ENCODE measurements around the gene ABR. TPM values are rescaled to one million over a fixed set of nuclear protein-coding genes. Genes with fewer than 3 reads are reported as not detected.

The ABR gene
- 27.4 TPM for polyA plus RNA-seq (2013)

DNA sequence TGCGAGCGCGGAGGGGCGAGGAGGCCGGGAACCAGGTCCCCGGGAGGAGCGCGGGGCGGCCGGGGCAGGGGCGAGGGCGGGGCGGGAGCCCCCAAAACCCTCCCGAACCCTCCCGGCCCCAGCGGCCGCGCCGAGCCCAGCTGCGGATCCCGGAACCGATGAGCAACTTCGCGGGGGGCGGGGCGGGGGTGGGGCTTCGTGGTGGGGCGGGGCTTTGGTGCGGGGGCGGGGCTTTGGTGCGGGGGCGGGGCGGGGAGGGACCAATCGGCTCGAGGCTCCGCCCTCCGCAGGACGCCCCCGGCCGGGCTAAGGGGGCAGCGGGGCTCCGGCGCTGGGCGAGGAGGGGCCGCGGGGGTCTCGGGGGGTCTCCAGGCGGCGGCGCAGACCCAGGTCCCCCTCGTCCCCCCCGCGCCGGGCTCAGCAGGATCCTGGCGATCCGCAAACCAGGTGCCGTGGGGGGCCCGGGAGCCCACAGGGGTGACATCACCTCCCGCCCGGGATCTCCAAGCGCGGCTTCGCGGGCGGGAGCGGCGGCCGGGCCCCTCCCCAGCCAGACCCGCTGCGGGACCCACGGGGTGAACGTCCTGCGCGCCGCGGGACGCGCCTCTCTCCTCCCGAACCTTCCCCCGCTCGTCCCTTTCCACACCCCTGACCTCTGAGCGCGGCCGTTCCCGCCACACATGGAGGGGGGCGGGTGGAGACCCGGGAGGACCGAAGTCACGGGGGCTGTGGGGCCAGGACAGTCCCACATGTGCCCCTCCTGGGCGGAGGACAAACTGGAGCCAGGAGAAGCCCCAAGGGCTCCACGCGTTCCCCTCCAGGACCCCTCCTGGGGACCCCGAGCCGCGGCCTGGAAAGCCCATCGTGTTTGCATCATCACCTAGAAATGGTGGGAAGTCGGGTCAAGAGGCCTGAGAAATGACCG, at the start of gene ABR:
ABR (minus strand) TSS at position 164 of the 925 bp plus-strand sequence. CDS start 254 bp downstream, outside the sequence.
- Histone ChIP-seq H3K4me1 (ENCODE audit: control extremely low read depth in 1 of 4, control insufficient read depth in 4 of 4, insufficient read depth in 4 of 4, low read length in 3 of 4) (peaks cover 0 to 67% (median 46%) of the 10 kb centered on the region in 4 experiments), H3K4me3 (ENCODE audit: control insufficient read depth in 1 of 7, extremely low read depth in 1 of 7, insufficient read depth in 4 of 7, low read depth in 2 of 7, low read length in 6 of 7) (peak within 1 kb of the TSS; percentile 25 to 78 (median 67)), H3K36me3 (ENCODE audit: control insufficient read depth in 4 of 4, insufficient read depth in 4 of 4, low read length in 3 of 4) (no peaks in the 10 kb centered on the region), H3K9me3 (ENCODE audit: control extremely low read depth in 1 of 5, control insufficient read depth in 4 of 5, insufficient read depth in 2 of 5, low read depth in 1 of 5, low read length in 4 of 5) (no peaks in the 10 kb centered on the region), H3K27me3 (replicated peaks in 2 of 5; ENCODE audit: control insufficient read depth in 4 of 5, insufficient read depth in 5 of 5, low read length in 4 of 5) (peaks cover 0 to 11% (median 0%) of the 10 kb centered on the region in 5 experiments), H3K27ac (ENCODE audit: insufficient read depth in 1 of 2, low read depth in 1 of 2, low read length in 2 of 2, poor library complexity in 1 of 2, severe bottlenecking in 2 of 2) (no peak within 1 kb of the TSS)
- DNase-seq = peak in 2 of 3 donors; percentile 70 to 77
- ChIA-PET POLR2A (interaction anchor here (0.5 to 0.7 kb wide), 2 partner anchors 18 to 282 kb away, joined by 3 read pairs; no protein-coding TSS in a partner anchor), CTCF (interaction anchor here (1.5 kb wide), 1 partner anchor 15 kb away, joined by 3 read pairs; no protein-coding TSS in a partner anchor)
- 9% methylated on average over 62 of the region's 98 CpGs for WGBS (ENCODE audit: insufficient coverage)

DNA sequence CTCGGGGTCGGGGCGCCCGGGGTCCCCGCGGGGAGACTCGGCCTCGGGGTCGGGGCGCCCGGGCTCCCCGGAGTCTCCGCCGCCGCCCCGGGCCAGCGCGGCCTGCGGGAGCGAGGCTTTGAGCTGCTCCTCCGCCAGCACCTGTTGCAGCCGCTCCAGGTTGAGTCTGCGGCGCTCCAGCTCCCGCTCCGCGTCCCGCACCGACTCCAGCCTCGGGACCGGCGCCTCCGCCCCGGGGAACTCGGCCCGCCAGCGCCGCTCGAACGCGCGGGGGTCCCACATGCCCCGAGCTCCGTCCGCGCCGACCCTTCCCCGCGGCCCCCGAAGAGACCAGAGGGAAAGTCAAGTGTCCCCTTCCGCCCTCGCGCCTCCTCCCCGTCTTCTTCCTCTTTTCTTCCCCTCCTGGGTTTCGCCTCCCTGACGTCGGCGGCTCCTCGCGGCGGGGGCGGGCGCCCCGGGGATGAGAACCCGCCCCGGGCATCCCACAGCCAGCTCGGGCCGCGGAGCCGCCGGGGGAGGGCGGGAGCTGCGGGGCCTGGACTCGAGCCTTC, 49.6 kb upstream of the ABR start:
- WGBS (ENCODE audit: insufficient coverage) = 0% methylated on average over 54 of the region's 74 CpGs
- DNase-seq = peak; percentile 56 to 87 (median 79)
- ChIA-PET POLR2A (interaction anchor here (1.4 to 1.6 kb wide), 2 partner anchors 24 to 32 kb away, joined by 3 read pairs; no protein-coding TSS in a partner anchor), CTCF (interaction anchor here (1.8 to 2.6 kb wide), 2 partner anchors 16 to 27 kb away, joined by 4 to 11 read pairs; no protein-coding TSS in a partner anchor)
- Histone ChIP-seq H3K36me3 (ENCODE audit: control insufficient read depth in 4 of 4, insufficient read depth in 4 of 4, low read length in 3 of 4) (peaks cover 0 to 12% (median 0%) of the 10 kb centered on the region in 4 experiments), H3K4me3 (ENCODE audit: control insufficient read depth in 1 of 7, extremely low read depth in 1 of 7, insufficient read depth in 4 of 7, low read depth in 2 of 7, low read length in 6 of 7) (peak overlapping the region; percentile 33 to 76 (median 66)), H3K27ac (ENCODE audit: insufficient read depth in 1 of 2, low read depth in 1 of 2, low read length in 2 of 2, poor library complexity in 1 of 2, severe bottlenecking in 2 of 2) (no peak overlapping the region), H3K27me3 (replicated peaks in 2 of 5; ENCODE audit: control insufficient read depth in 4 of 5, insufficient read depth in 5 of 5, low read length in 4 of 5) (peaks cover 0 to 36% (median 8%) of the 10 kb centered on the region in 5 experiments), H3K9me3 (ENCODE audit: control extremely low read depth in 1 of 5, control insufficient read depth in 4 of 5, insufficient read depth in 2 of 5, low read depth in 1 of 5, low read length in 4 of 5) (no peaks in the 10 kb centered on the region), H3K4me1 (ENCODE audit: control extremely low read depth in 1 of 4, control insufficient read depth in 4 of 4, insufficient read depth in 4 of 4, low read length in 3 of 4) (peaks cover 0 to 29% (median 27%) of the 10 kb centered on the region in 4 experiments)

DNA sequence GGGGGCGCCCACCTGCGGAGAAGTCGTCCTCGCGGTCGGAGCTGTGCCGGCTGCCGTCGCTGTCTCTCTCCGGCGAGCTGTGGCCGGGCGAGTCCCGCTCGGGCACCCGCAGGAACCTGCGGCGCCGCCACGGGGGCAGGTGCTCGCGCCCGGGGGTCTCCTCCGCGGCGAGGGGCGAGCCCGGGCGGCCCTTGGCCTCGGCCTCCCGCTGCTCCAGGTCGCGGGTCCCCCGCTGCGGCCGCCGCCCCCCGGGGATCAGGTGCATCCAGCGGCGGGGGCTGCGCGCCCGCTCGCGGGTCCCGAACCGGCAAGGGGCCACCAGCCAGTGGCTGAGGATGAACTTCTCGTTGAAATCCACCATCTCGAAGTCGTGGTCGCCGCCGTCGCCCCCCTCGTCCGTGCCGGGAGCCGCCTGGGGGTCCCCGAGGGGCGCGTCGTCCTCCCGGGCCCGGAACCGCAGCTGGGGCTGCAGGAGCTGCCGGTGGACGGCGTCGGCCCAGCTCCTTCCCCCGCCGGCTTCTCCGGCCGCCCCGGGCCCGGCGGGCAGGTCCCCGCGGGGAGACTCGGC, 49.1 kb upstream of the ABR start:
- 0% methylated on average over 69 of the region's 79 CpGs for WGBS (ENCODE audit: insufficient coverage)
- Histone ChIP-seq H3K36me3 (ENCODE audit: control insufficient read depth in 4 of 4, insufficient read depth in 4 of 4, low read length in 3 of 4) (peaks cover 0 to 12% (median 0%) of the 10 kb centered on the region in 4 experiments), H3K9me3 (ENCODE audit: control extremely low read depth in 1 of 5, control insufficient read depth in 4 of 5, insufficient read depth in 2 of 5, low read depth in 1 of 5, low read length in 4 of 5) (no peaks in the 10 kb centered on the region), H3K4me1 (ENCODE audit: control extremely low read depth in 1 of 4, control insufficient read depth in 4 of 4, insufficient read depth in 4 of 4, low read length in 3 of 4) (peaks cover 0 to 29% (median 27%) of the 10 kb centered on the region in 4 experiments), H3K27me3 (replicated peaks in 2 of 5; ENCODE audit: control insufficient read depth in 4 of 5, insufficient read depth in 5 of 5, low read length in 4 of 5) (peaks cover 0 to 36% (median 8%) of the 10 kb centered on the region in 5 experiments), H3K27ac (ENCODE audit: insufficient read depth in 1 of 2, low read depth in 1 of 2, low read length in 2 of 2, poor library complexity in 1 of 2, severe bottlenecking in 2 of 2) (no peak overlapping the region), H3K4me3 (ENCODE audit: control insufficient read depth in 1 of 7, extremely low read depth in 1 of 7, insufficient read depth in 4 of 7, low read depth in 2 of 7, low read length in 6 of 7) (peak overlapping the region; percentile 29 to 76 (median 66))
- DNase-seq = peak in 1 of 3 donors; percentile 30
- ChIA-PET POLR2A (interaction anchor here (1.4 to 1.6 kb wide), 2 partner anchors 25 to 31 kb away, joined by 3 read pairs; no protein-coding TSS in a partner anchor), CTCF (interaction anchor here (1.1 to 2.6 kb wide), 6 partner anchors 15 to 41 kb away, joined by 3 to 11 read pairs (median 8); no protein-coding TSS in a partner anchor)

DNA sequence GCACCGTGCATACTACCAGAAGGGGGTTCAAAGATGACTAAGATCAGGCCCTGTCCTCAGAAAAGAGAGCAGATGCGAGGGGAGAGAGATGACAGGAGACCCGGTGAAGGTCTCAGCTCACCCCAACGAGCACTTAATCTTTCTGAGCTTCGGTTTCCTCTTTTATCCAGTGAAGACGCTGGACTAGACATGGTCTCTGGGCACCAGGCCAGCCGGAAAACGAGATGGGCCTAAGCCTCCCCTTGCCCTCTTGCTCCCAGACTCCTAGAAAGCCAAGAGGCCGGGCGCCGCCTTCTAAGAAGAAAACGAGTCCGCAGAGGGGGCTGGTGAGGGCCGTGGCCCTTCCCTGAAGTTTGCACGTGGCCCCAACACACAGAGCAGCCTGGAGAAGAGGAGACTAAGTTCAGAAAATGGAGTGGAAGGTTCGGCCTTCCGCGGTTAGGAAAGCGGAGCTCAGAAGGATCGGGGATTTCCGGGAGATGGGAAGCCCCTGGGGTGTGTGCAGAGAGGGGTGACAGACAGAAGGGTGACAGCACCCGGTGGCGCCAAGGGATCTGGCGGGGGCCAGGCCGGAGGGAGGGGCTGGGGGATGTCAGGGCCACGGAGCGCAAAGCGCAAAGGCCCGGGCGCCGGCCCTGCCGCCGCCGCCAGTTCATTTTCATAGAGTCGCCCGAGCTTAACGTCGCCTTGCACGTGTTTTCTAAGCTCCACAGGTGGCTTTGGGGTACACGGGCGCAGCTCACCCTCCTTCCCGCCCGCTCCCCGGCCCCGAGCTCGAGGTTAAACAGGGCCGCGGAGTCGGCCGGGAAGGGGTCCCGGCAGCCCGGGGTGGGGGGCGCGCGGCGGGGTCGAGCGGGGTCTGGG, 48.4 kb upstream of the ABR start:
- H3K9me3 ChIP-seq (ENCODE audit: control extremely low read depth in 1 of 5, control insufficient read depth in 4 of 5, insufficient read depth in 2 of 5, low read depth in 1 of 5, low read length in 4 of 5) = no peaks in the 10 kb centered on the region
- POLR2A ChIA-PET = interaction anchor here (1.4 to 1.6 kb wide), 2 partner anchors 26 to 31 kb away, joined by 3 read pairs; no protein-coding TSS in a partner anchor
- no peak overlapping the region for H3K27ac ChIP-seq (ENCODE audit: insufficient read depth in 1 of 2, low read depth in 1 of 2, low read length in 2 of 2, poor library complexity in 1 of 2, severe bottlenecking in 2 of 2)
- CTCF ChIA-PET = interaction anchor here (0.6 to 2.6 kb wide), 7 partner anchors 14 to 98 kb away, joined by 3 to 11 read pairs (median 7); no protein-coding TSS in a partner anchor
- DNase-seq = peak; percentile 17 to 55 (median 36)
- peaks cover 0 to 36% (median 8%) of the 10 kb centered on the region in 5 experiments for H3K27me3 ChIP-seq (replicated peaks in 2 of 5; ENCODE audit: control insufficient read depth in 4 of 5, insufficient read depth in 5 of 5, low read length in 4 of 5)
- peak overlapping the region in 6 of 7 experiments; percentile 8 to 76 (median 69) for H3K4me3 ChIP-seq (ENCODE audit: control insufficient read depth in 1 of 7, extremely low read depth in 1 of 7, insufficient read depth in 4 of 7, low read depth in 2 of 7, low read length in 6 of 7)
- H3K36me3 ChIP-seq (ENCODE audit: control insufficient read depth in 4 of 4, insufficient read depth in 4 of 4, low read length in 3 of 4) = peaks cover 0 to 12% (median 0%) of the 10 kb centered on the region in 4 experiments
- H3K4me1 ChIP-seq (ENCODE audit: control extremely low read depth in 1 of 4, control insufficient read depth in 4 of 4, insufficient read depth in 4 of 4, low read length in 3 of 4) = peaks cover 0 to 29% (median 27%) of the 10 kb centered on the region in 4 experiments
- 3% methylated on average over 42 of the region's 58 CpGs for WGBS (ENCODE audit: insufficient coverage)

DNA sequence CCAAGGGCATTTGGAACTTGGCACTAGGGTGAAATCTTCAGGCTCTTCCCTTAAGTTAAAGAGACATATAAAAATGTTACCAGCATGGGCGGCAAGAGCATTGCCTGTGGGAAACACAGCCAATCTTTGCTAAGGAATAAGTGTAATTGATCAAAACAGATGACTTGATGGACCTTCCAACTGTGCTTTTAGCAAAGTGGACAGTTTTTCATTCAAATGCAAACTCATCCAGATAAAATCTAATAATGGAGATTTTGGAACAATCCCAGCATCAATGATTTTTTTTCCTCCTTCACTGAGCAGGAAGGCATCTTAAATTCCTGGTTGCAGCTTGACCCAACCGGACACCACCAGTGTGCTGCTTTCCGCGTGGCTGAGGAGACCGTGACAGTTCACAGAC, 47.6 kb upstream of the ABR start:
- H3K36me3 ChIP-seq (ENCODE audit: control insufficient read depth in 4 of 4, insufficient read depth in 4 of 4, low read length in 3 of 4) = peaks cover 0 to 12% (median 0%) of the 10 kb centered on the region in 4 experiments
- no peaks in the 10 kb centered on the region for H3K9me3 ChIP-seq (ENCODE audit: control extremely low read depth in 1 of 5, control insufficient read depth in 4 of 5, insufficient read depth in 2 of 5, low read depth in 1 of 5, low read length in 4 of 5)
- 73% methylated on average over 4 of the region's 5 CpGs for WGBS (ENCODE audit: insufficient coverage)
- H3K4me1 ChIP-seq (ENCODE audit: control extremely low read depth in 1 of 4, control insufficient read depth in 4 of 4, insufficient read depth in 4 of 4, low read length in 3 of 4) = peaks cover 0 to 29% (median 27%) of the 10 kb centered on the region in 4 experiments
- ChIA-PET CTCF (interaction anchor here (0.6 to 2.6 kb wide), 5 partner anchors 14 to 98 kb away, joined by 3 to 11 read pairs (median 7); no protein-coding TSS in a partner anchor), POLR2A (no interaction called here)
- DNase-seq = no peak
- H3K27me3 ChIP-seq (replicated peaks in 2 of 5; ENCODE audit: control insufficient read depth in 4 of 5, insufficient read depth in 5 of 5, low read length in 4 of 5) = peaks cover 0 to 31% (median 5%) of the 10 kb centered on the region in 5 experiments
- H3K27ac ChIP-seq (ENCODE audit: insufficient read depth in 1 of 2, low read depth in 1 of 2, low read length in 2 of 2, poor library complexity in 1 of 2, severe bottlenecking in 2 of 2) = no peak overlapping the region
- H3K4me3 ChIP-seq (ENCODE audit: control insufficient read depth in 1 of 7, extremely low read depth in 1 of 7, insufficient read depth in 4 of 7, low read depth in 2 of 7, low read length in 6 of 7) = peak overlapping the region in 1 of 7 experiments; percentile 76

DNA sequence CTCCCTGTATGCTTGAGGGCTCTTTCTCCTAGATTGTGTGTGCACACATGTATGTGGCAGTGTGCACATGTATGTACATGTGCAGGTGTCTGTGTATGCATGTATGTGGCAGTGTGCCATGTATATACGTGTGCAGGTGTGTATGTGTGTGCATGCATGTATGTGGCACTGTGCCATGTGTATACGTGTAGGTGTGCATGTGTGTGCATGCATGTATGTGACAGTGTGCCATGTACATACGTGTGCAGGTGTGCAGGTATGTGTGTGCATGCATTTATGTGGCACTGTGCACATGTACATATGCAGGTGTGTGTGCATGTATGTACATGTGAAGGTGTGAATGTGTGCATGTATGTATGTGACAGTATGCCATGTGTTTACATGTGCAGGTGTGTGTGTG, 46.5 kb upstream of the ABR start:
- CTCF ChIA-PET = no interaction called here
- no peak overlapping the region for H3K27ac ChIP-seq (ENCODE audit: insufficient read depth in 1 of 2, low read depth in 1 of 2, low read length in 2 of 2, poor library complexity in 1 of 2, severe bottlenecking in 2 of 2)
- no peak for DNase-seq
- H3K36me3 ChIP-seq (ENCODE audit: control insufficient read depth in 4 of 4, insufficient read depth in 4 of 4, low read length in 3 of 4) = peaks cover 0 to 12% (median 0%) of the 10 kb centered on the region in 4 experiments
- no peak overlapping the region for H3K4me3 ChIP-seq (ENCODE audit: control insufficient read depth in 1 of 7, extremely low read depth in 1 of 7, insufficient read depth in 4 of 7, low read depth in 2 of 7, low read length in 6 of 7)
- H3K9me3 ChIP-seq (ENCODE audit: control extremely low read depth in 1 of 5, control insufficient read depth in 4 of 5, insufficient read depth in 2 of 5, low read depth in 1 of 5, low read length in 4 of 5) = peaks cover 0 to 1% (median 0%) of the 10 kb centered on the region in 5 experiments
- POLR2A ChIA-PET = interaction anchor here (0.6 kb wide), 1 partner anchor 10 kb away, joined by 3 read pairs; no protein-coding TSS in a partner anchor
- 94% methylated on average over 3 of the region's 3 CpGs for WGBS (ENCODE audit: insufficient coverage)
- H3K27me3 ChIP-seq (replicated peaks in 2 of 5; ENCODE audit: control insufficient read depth in 4 of 5, insufficient read depth in 5 of 5, low read length in 4 of 5) = peaks cover 0 to 21% (median 2%) of the 10 kb centered on the region in 5 experiments
- H3K4me1 ChIP-seq (ENCODE audit: control extremely low read depth in 1 of 4, control insufficient read depth in 4 of 4, insufficient read depth in 4 of 4, low read length in 3 of 4) = peaks cover 0 to 26% (median 23%) of the 10 kb centered on the region in 4 experiments
